ENCODE results near the gene MAP3K4.

DNA sequence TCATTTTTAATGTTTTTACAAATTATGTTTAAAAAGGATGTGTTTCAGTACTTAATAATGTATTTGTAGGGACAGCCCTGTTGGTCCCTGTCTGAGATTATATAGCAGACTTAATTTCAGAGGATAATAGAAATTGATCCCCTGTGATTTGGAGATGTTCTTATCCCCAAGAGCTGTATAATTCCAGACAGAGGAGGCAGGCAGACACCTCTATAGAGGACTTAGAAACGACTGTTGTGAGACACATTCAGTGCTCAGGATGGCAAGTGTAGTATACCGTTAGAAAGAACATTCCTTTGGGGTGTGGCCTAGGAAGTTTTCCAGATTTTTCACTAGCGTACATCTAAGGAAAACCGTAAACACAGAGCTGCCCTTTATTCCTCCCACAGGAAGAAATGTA, 117.8 kb downstream of the MAP3K4 start:
- TF ChIP-seq, protein P1, sequence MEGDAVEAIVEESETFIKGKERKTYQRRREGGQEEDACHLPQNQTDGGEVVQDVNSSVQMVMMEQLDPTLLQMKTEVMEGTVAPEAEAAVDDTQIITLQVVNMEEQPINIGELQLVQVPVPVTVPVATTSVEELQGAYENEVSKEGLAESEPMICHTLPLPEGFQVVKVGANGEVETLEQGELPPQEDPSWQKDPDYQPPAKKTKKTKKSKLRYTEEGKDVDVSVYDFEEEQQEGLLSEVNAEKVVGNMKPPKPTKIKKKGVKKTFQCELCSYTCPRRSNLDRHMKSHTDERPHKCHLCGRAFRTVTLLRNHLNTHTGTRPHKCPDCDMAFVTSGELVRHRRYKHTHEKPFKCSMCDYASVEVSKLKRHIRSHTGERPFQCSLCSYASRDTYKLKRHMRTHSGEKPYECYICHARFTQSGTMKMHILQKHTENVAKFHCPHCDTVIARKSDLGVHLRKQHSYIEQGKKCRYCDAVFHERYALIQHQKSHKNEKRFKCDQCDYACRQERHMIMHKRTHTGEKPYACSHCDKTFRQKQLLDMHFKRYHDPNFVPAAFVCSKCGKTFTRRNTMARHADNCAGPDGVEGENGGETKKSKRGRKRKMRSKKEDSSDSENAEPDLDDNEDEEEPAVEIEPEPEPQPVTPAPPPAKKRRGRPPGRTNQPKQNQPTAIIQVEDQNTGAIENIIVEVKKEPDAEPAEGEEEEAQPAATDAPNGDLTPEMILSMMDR (IDR thresholded peaks at IDR 0.05): no peak
- no peak for TF ChIP-seq POLR2A (IDR thresholded peaks at IDR 0.05)

All from esophagus squamous epithelium (tissue), 4 donors.